HCT116 (cell line): ENCODE data around the gene ING1.

Experiments
- CEBPB ChIP-seq: IDR thresholded peaks from 2 replicates; pipeline ENCODE4 v1.6.1; 2012; ENCODE audit warnings: low read depth
- CTCF ChIP-seq, 3 experiments: fragments of 200-600 bp in 1 of 3; sonication (generic) in 1 of 3; IDR thresholded peaks in 2 of 3; conservative IDR thresholded peaks in 1 of 3; 2 replicates each; pipeline ENCODE4 v1.5.1; 2012 to 2017; ENCODE audit warnings: low read depth in 2 of 3, low read length in 2 of 3, antibody characterized with exemption in 1 of 3, borderline replicate concordance in 1 of 3, control low read depth in 1 of 3, mild to moderate bottlenecking in 1 of 3, mixed read lengths in 1 of 3, mixed run types in 1 of 3, moderate library complexity in 1 of 3; ENCODE audit not compliant: insufficient read depth in 1 of 3
- ELF1 ChIP-seq: IDR thresholded peaks from 2 replicates; pipeline ENCODE4 v1.6.1; 2012; ENCODE audit warnings: low read depth, borderline replicate concordance
- EZH2 ChIP-seq: fragments of 200-600 bp; sonication (generic); IDR thresholded peaks from 2 replicates; pipeline ENCODE4 v1.6.1; 2017; ENCODE audit warnings: antibody characterized with exemption, mixed run types
- EZH2phosphoT487 ChIP-seq: fragments of 200-600 bp; IDR thresholded peaks from 2 replicates; pipeline ENCODE4 v1.6.1; 2018; ENCODE audit warnings: antibody characterized with exemption, borderline replicate concordance
- MAX ChIP-seq: IDR thresholded peaks from 2 replicates; pipeline ENCODE4 v1.6.1; 2012
- POLR2A ChIP-seq: IDR thresholded peaks from 2 replicates; pipeline ENCODE4 v1.7.0; 2011; ENCODE audit warnings: borderline replicate concordance; ENCODE audit not compliant: insufficient read depth, insufficient read length; ENCODE audit errors: extremely low read depth
- POLR2AphosphoS5 ChIP-seq: IDR thresholded peaks from 2 replicates; pipeline ENCODE4 v1.6.1; 2011; ENCODE audit warnings: mild to moderate bottlenecking, low read depth, low read length, moderate library complexity
- RAD21 ChIP-seq: IDR thresholded peaks from 2 replicates; pipeline ENCODE4 v1.6.1; 2012; ENCODE audit warnings: low read depth, mild to moderate bottlenecking
- REST ChIP-seq: IDR thresholded peaks from 2 replicates; pipeline ENCODE4 v1.6.1; 2012; ENCODE audit warnings: low read depth
- SP1 ChIP-seq: IDR thresholded peaks from 2 replicates; pipeline ENCODE4 v1.6.1; 2012; ENCODE audit warnings: low read depth
- YY1 ChIP-seq: IDR thresholded peaks from 2 replicates; pipeline ENCODE4 v1.6.1; 2011; ENCODE audit warnings: low read length, low read depth, moderate library complexity, mild to moderate bottlenecking; ENCODE audit not compliant: insufficient replicate concordance; ENCODE audit errors: extremely low read depth
- ZBTB33 ChIP-seq: IDR thresholded peaks from 2 replicates; pipeline ENCODE4 v1.6.1; 2011; ENCODE audit warnings: mild to moderate bottlenecking, low read length, moderate library complexity; ENCODE audit not compliant: insufficient replicate concordance; ENCODE audit errors: extremely low read depth
- ZNF274 ChIP-seq: fragments of 200-500 bp; sonication (Bioruptor generic); IDR thresholded peaks from 2 replicates; pipeline ENCODE4 v1.6.1; 2014; ENCODE audit warnings: mild to moderate bottlenecking, low read depth, low read length, inconsistent platforms

GRCh38 chr13:110758195-110758805 is 44.8 kb downstream of the ING1 start:
- no peak for TF ChIP-seq CTCF (IDR thresholded peaks at IDR 0.05 in 2 of 3, conservative IDR thresholded peaks at IDR 0.05 in 1 of 3; ENCODE audit: borderline replicate concordance in 1 of 3, insufficient read depth in 1 of 3, low read depth in 2 of 3, low read length in 2 of 3)
- no peak for TF ChIP-seq YY1
- TF ChIP-seq REST: no peak
- TF ChIP-seq POLR2A: no peak
- TF ChIP-seq EZH2phosphoT487: no peak
- no peak for TF ChIP-seq MAX
- TF ChIP-seq POLR2AphosphoS5: no peak
- TF ChIP-seq ELF1: no peak
- no peak for TF ChIP-seq RAD21
- TF ChIP-seq ZNF274: no peak
- TF ChIP-seq CEBPB: no peak
- no peak for TF ChIP-seq ZBTB33
- TF ChIP-seq EZH2: no peak
- no peak for TF ChIP-seq SP1
